Measurements from ENCODE around the gene PACSIN1. TPM values are rescaled to one million over a fixed set of nuclear protein-coding genes. Genes with fewer than 3 reads are reported as not detected.
"Not testable (repeated sequence)": the region's sequence is repeated elsewhere in the genome, so short reads cannot be mapped to it uniquely, and the experiment has no call there.

PACSIN1 gene
- total RNA-seq, 1 donor from 2014 or later: 0.41 TPM

- Mint-ChIP-seq H3K27me3 (ENCODE audit: insufficient read depth, low read depth) (peaks cover 8% of the 10 kb centered on the region), H3K27ac (no peak overlapping the region), H3K4me1 (peaks cover 24% of the 10 kb centered on the region), H3K36me3 (no peaks in the 10 kb centered on the region), H3K9me3 (peaks cover 9% of the 10 kb centered on the region), H3K4me3 (no peak overlapping the region)
- H3K4me1 ChIP-seq: no peaks in the 10 kb centered on the region
- DNase-seq (ENCODE audit: low spot score): no peak
- no peak overlapping the region for H3K27ac ChIP-seq
- no peaks in the 10 kb centered on the region for H3K9me3 ChIP-seq (ENCODE audit: low read depth)
- H3K4me2 ChIP-seq: no peak overlapping the region
- H3K4me3 ChIP-seq: no peak overlapping the region
- H2AFZ ChIP-seq (replicated peaks): no peak overlapping the region
- H3K9ac ChIP-seq: no peak overlapping the region
- H3F3A ChIP-seq (ENCODE audit: low read depth): no peaks in the 10 kb centered on the region
- no peak for TF ChIP-seq EZH2 (IDR thresholded peaks at IDR 0.05)
- no peak for TF ChIP-seq CTCF (IDR thresholded peaks at IDR 0.05)
- TF ChIP-seq EZH2phosphoT487 (IDR thresholded peaks at IDR 0.05): no peak
- no peaks in the 10 kb centered on the region for H3K79me2 ChIP-seq (ENCODE audit: low read depth)
- no peaks in the 10 kb centered on the region for H3K36me3 ChIP-seq
- no peaks in the 10 kb centered on the region for H3K27me3 ChIP-seq
- no peaks in the 10 kb centered on the region for H4K20me1 ChIP-seq (ENCODE audit: low read depth)
Measured at GRCh38 chr6:34476921-34477320, 11.0 kb downstream of the PACSIN1 start.

GRCh38 chr6:34478796-34479195 is 12.9 kb downstream of the PACSIN1 start:
- H3K79me2 ChIP-seq (ENCODE audit: low read depth): no peaks in the 10 kb centered on the region
- TF ChIP-seq EZH2 (IDR thresholded peaks at IDR 0.05) (no peak), EZH2phosphoT487 (IDR thresholded peaks at IDR 0.05) (no peak), CTCF (IDR thresholded peaks at IDR 0.05) (no peak)
- Mint-ChIP-seq H3K36me3 (no peaks in the 10 kb centered on the region), H3K4me3 (no peak overlapping the region), H3K27ac (no peak overlapping the region), H3K27me3 (ENCODE audit: insufficient read depth, low read depth) (peaks cover 8% of the 10 kb centered on the region), H3K4me1 (peaks cover 24% of the 10 kb centered on the region), H3K9me3 (peaks cover 9% of the 10 kb centered on the region)
- no peak overlapping the region for H3K4me2 ChIP-seq
- H3F3A ChIP-seq (ENCODE audit: low read depth): no peaks in the 10 kb centered on the region
- no peaks in the 10 kb centered on the region for H3K36me3 ChIP-seq
- no peak overlapping the region for H3K9ac ChIP-seq
- no peak overlapping the region for H2AFZ ChIP-seq (replicated peaks)
- no peaks in the 10 kb centered on the region for H3K27me3 ChIP-seq
- DNase-seq (ENCODE audit: low spot score): no peak
- no peak overlapping the region for H3K4me3 ChIP-seq
- H4K20me1 ChIP-seq (ENCODE audit: low read depth): no peaks in the 10 kb centered on the region
- no peaks in the 10 kb centered on the region for H3K9me3 ChIP-seq (ENCODE audit: low read depth)
- H3K4me1 ChIP-seq: no peaks in the 10 kb centered on the region
- no peak overlapping the region for H3K27ac ChIP-seq

GRCh38 chr6:34483781-34484180 is 17.9 kb downstream of the PACSIN1 start:
- not testable (repeated sequence) for H3K27me3 Mint-ChIP-seq (ENCODE audit: insufficient read depth, low read depth); DNase-seq (ENCODE audit: low spot score); H3K27ac Mint-ChIP-seq; H3K9me3 ChIP-seq (ENCODE audit: low read depth); H3K9ac ChIP-seq; H3K4me3 ChIP-seq; H3K4me3 Mint-ChIP-seq; H3K36me3 Mint-ChIP-seq; H4K20me1 ChIP-seq (ENCODE audit: low read depth); H3K4me1 ChIP-seq; H3K4me1 Mint-ChIP-seq; H3K27me3 ChIP-seq; H2AFZ ChIP-seq (replicated peaks); H3K27ac ChIP-seq; H3K4me2 ChIP-seq; H3F3A ChIP-seq (ENCODE audit: low read depth); H3K36me3 ChIP-seq; H3K9me3 Mint-ChIP-seq; H3K79me2 ChIP-seq (ENCODE audit: low read depth)

- Histone ChIP-seq H2AFZ (replicated peaks) (no peak overlapping the region), H4K20me1 (ENCODE audit: low read depth) (no peaks in the 10 kb centered on the region), H3K4me3 (no peak overlapping the region), H3K27ac (no peak overlapping the region), H3K36me3 (no peaks in the 10 kb centered on the region), H3F3A (ENCODE audit: low read depth) (no peaks in the 10 kb centered on the region), H3K27me3 (no peaks in the 10 kb centered on the region), H3K4me2 (no peak overlapping the region), H3K9ac (no peak overlapping the region), H3K4me1 (no peaks in the 10 kb centered on the region), H3K9me3 (ENCODE audit: low read depth) (no peaks in the 10 kb centered on the region), H3K79me2 (ENCODE audit: low read depth) (no peaks in the 10 kb centered on the region)
- H3K27ac Mint-ChIP-seq: no peak overlapping the region
- H3K36me3 Mint-ChIP-seq: no peaks in the 10 kb centered on the region
- no peak for DNase-seq (ENCODE audit: low spot score)
- H3K9me3 Mint-ChIP-seq: no peaks in the 10 kb centered on the region
- H3K27me3 Mint-ChIP-seq (ENCODE audit: insufficient read depth, low read depth): peaks cover 2% of the 10 kb centered on the region
- H3K4me3 Mint-ChIP-seq: no peak overlapping the region
- TF ChIP-seq CTCF (IDR thresholded peaks at IDR 0.05): no peak
- TF ChIP-seq EZH2phosphoT487 (IDR thresholded peaks at IDR 0.05): no peak
- TF ChIP-seq EZH2 (IDR thresholded peaks at IDR 0.05): no peak
- no peaks in the 10 kb centered on the region for H3K4me1 Mint-ChIP-seq
Measured at GRCh38 chr6:34484391-34484790, 18.5 kb downstream of the PACSIN1 start.

Measured in neural progenitor cell (in vitro differentiated cells).